Measurements from ENCODE around the gene CEP135.
"Not testable (repeated sequence)": the region's sequence is repeated elsewhere in the genome, so short reads cannot be mapped to it uniquely, and the experiment has no call there.

The CEP135 gene

DNA sequence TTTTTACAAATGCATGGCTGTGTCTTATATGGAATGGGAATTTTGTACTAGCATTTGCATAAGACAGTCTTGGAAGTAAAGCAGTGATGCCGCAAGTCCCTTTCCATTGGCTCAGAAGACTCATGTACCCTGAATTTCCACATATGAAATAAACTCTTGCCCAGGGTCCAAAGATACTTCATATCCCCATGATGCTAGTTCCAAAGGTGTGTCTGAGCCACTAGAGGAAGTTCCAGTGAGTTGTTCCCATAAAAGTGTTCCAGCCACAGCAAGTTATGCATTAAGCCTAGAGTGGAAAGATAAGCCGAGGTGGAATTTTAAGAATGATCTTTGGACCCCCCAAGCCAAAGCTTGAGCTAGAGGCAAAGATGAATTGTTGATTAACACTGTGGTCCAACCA lies 9.3 kb upstream of the CEP135 start:
- DNase-seq (ENCODE audit: low spot score) = no peak

DNA sequence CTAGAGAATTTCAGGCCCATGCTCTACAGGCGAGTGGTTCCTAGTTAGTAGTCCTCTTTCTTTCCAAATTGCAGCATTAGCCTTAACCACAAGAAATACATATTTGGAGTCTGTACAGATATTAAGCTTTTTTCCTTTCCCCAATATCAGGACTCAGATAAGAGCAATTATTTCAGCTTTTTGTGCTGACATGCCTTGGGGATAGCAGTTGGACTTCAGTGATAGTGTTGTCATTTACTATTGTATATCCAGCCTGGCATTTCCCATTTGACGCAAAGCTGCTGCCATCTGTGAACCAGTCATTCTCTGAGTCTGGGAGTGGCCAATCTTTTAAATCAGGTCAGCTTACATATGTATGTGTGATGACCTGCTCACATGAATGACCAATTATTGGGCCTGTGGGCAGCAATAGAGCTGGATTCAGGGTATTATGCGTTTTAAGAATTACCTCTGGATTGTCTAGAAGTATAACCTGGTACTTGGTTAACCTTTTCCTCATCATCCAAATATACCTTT lies 6.8 kb upstream of the CEP135 start:
- DNase-seq (ENCODE audit: low spot score) = no peak

DNA sequence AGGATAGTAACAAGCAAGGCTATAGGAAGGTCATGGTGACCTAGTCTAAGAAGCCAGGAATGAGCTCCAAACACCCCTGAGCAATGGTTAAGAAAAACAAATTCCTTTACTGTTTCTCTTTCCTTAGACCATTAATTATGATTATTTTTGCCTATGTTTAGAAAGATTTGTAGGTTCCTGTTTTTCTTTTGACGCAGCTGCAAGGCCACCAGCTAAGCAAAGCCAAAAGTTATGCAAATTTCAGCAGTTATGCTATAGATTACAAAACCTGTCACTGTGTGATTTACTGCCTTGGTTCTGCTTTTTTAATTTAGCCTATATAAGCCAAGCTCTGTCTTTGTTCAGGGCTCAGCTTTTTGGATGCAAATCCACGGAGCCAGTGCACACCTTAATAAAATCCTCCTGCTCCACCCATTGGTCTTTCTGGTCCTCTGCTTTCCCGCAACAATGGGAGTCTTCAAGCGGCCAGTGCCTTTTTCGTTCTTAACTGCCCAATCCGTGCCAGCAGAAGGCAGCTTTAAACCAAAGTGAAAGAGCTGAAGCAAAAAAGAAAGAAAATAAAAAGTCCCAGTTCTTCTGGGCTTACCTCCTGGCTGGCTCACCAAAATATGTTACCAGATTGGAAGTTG lies 1.4 kb upstream of the CEP135 start:
- DNase-seq (ENCODE audit: low spot score) = no peak

DNA sequence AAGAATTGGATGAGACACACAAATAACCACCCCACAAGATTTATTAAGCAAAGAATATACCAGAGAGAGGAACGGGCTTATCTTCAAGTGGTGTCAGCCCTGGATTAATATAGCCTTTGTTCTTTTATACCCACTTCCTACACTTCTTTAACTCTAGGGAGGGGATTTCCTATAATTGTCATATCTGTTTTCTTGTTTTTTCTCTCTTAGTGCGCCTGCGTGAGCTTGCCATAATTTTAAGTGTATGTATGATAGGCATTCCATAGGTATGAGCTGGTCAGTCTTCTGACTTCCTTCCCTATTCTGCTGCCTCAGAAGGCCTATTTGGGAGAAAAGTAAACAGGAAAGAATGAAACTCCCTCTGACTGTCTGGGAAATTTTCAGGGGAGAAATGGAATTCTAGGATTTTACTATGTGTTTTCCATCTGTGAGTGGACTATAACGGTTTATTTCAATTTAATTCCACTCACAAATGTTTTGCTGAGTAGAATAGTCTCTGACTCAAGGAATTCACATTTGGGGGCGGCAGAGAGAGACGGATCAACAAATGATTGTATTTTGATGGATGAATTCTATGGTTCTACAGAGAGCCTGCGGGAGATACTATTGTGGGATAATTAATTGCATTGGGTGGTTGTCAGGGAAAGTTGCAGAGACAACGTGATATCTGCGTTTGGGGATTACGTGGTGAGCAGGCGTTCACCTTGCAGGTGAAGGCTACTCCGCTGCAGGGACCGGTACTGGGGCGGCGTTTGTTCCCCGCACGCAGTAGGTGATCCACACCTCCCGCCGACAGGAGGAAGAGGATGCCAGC lies 626 bp upstream of the CEP135 start:
- DNase-seq (ENCODE audit: low spot score) = no peak

DNA sequence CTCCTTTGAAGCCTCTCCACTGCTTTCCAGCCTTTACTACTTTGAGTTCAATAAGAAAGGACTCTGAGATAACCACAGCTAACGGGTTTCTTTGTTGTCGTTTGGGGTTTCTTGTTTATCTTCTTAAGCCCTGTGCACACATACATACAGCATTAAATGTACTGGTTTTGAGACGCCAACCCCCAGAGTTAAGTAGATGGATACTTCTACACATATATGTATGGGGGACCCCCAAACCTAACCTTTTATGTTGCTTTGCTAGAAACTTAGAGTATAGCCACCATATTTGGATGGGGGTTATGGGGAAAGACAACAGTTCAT lies 697 bp downstream of the CEP135 start:
- no peak for DNase-seq (ENCODE audit: low spot score)

DNA sequence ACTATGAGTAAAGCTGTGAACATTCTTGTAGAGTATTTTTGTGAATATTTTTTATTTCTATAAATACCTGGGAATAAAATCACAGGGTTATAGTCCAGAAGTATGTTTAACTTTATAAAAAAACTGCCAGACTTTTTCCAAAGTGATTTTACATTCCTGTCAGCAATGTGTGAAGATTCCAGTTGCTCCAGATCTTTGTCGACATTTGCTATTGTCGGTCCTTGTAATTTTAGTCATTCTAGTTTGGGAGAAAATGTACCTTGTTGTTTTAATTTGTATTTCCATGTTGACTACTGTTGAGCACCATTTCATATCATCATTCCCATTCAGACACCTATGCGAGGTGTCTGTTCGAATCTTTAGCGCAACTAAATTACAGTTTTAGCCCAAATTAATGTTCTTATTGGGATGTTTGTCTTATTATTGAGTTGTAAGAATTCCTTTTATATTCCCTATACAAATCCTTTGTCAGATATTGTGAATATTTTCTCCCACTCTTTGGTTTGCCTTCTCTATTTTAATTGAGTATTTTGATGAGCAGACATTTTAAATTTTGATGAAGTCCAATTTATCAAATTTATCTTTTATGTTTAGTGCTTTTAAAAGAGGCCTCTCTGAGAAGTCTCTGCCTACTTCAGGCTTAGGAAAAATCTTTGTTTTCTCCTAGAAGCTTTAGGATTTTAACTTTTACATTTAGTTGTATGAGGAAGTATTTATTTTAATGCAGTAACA lies 2.6 kb downstream of the CEP135 start:
- DNase-seq (ENCODE audit: low spot score) = no peak

- no peak for DNase-seq (ENCODE audit: low spot score)
Observed at GRCh38 chr4:55955710-55956109, 7.0 kb downstream of the CEP135 start.

DNA sequence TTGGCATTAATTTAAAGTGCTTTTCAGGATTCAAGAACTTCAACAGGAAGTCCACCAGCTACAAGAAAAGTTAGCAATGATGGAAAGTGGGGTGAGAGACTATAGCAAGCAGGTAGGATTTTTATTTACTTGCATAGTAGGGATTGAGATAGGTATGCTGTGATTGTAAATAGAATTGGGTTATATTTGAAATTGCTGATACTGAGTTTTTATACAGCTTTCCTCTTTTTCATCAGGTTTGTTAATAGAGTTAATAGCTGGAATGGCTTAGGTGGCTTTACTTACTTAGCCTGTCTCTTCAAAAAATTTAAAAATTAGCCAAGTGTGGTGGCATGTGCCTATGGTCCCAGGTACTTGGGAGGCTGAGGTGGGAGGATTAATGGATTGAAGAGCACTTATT lies 10.9 kb downstream of the CEP135 start:
- no peak for DNase-seq (ENCODE audit: low spot score)

GRCh38 chr4:55964046-55964445 lies 15.3 kb downstream of the CEP135 start:
- no peak for DNase-seq (ENCODE audit: low spot score)

- no peak for DNase-seq (ENCODE audit: low spot score)
Observed at GRCh38 chr4:55965585-55965984, 16.8 kb downstream of the CEP135 start.

GRCh38 chr4:55966324-55966723 lies 17.6 kb downstream of the CEP135 start:
- DNase-seq (ENCODE audit: low spot score) = not testable (repeated sequence)

DNA sequence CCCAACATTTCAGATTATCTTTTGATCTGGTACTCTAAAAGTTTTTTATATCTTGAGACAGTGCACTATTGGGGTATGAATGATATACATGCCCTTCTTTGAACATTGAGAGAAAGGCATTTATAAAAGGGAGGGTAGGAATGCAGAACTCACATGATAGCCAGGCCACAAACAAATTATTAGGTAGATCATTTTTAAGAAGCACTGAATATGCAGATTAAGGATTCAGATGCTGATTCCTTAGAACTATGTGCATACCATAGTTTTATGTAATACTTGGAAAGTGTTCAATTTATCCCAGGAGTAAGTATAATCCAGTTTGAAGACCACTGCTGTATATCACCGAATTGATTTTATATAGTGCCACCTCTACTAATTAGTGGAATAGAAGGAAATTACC lies 18.6 kb downstream of the CEP135 start:
- DNase-seq (ENCODE audit: low spot score) = no peak

GRCh38 chr4:55973650-55974049 lies 24.9 kb downstream of the CEP135 start:
- no peak for DNase-seq (ENCODE audit: low spot score)

GRCh38 chr4:55977811-55978210 lies 29.1 kb downstream of the CEP135 start:
- DNase-seq (ENCODE audit: low spot score) = no peak

DNA sequence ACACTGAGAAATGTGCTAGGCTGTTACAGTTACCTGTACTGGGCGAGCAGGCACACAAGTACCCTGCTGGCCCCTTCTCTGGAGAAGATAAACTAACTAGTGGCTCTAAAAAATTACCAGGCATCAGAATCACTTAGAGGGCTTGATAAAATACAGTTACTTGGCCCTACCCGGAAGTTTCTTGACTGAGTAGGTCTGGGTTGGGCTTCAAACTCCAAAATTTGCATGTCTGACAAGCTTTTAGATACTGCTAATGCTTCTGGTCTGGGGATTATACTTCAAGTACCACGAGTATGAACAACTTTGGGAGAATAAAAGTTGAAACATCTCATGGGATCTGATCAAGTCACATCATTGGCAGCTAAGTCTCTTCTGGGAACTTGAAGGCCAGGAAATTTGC lies 30.8 kb downstream of the CEP135 start:
- no peak for DNase-seq (ENCODE audit: low spot score)

- no peak for DNase-seq (ENCODE audit: low spot score)
Observed at GRCh38 chr4:55980725-55981124, 32.0 kb downstream of the CEP135 start.

DNA sequence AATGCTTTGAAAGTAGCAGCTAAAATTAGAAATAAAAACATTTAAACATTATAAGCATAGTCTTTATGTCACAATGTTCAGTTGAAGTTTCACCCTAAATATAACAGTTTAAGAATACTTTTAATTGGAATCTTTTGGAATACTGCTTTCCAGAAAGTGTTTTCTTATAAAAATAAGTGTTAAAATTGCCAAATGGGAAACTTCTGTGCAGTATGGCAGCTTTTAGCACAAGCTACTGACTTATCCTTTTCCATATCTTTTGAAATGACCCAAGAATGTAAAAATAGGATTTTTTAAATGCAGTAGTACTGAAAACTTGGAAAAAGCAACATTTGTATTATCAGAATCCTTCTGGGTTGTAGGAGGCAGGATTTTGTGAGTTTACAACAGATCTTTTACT lies 34.2 kb downstream of the CEP135 start:
- no peak for DNase-seq (ENCODE audit: low spot score)

DNA sequence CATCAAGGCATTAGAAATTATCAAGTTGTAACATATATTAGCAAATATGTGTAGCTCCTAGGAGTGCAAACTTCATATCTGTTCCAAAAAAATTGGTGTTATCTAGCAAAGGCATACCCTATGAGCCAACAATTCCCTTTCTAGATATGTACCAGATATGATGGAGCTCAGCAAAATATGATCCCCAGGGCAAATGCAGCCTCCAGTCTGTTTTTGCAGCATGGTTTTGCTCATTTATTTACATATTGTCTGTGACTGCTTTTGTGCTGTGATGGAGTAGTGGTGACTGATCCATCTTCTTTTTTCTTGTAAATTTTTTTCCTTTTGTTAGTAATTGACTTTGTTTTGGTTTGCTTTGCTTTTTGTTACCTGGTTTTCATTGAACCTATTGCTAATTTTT lies 41.0 kb downstream of the CEP135 start:
- no peak for DNase-seq (ENCODE audit: low spot score)

DNA sequence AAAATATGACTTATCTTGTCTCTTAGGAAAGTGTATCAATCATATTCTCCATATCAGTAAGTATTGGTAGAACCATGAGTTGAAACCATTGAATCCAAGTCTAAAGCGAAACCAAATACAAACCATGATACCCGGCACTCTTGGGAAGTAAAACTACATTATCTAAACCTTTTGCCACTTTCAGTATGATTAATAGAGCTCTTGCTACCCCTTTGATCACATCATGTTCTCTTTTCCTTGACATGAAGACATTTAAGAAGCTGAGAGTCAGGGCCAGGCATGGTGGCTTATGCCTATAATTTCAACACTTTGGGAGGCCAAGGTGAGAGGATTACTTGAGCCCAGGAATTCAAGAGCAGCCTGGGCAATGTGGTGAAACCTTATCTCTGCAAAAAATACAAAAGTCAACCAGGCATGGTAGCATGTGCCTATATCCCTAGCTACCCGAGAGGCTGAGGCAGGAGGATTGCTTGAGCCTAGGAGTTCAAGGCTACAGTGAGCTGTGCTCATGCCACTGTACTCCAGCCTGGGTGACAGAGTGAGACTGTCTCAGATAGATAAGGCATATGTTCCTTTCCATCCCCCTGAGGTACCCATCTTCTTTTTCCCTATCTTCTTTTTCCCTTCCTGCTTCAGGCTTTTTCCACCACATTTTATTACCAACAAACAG lies 45.4 kb downstream of the CEP135 start:
- no peak for DNase-seq (ENCODE audit: low spot score)

- DNase-seq (ENCODE audit: low spot score) = no peak
Observed at GRCh38 chr4:55996646-55997045, 47.9 kb downstream of the CEP135 start.

DNA sequence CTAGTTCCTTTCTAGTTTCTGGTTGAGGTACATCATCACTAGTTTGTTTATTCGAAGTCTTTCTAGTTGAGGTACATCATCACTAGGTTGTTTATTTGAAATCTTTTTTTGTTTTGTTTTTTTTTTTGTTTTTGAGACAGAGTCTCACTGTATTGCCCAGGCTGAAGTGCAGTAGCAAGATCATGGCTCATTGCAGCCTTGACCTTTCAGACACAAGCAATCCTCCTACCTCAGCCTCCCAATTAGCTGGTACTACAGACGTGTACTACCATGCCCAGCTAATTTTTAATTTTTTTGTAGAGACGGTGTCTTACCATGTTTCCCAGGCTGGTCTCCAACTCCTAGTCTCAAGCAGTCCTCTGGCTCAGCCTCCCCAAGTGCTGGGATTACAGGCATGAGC lies 54.9 kb downstream of the CEP135 start:
- no peak for DNase-seq (ENCODE audit: low spot score)

- DNase-seq (ENCODE audit: low spot score) = no peak
Observed at GRCh38 chr4:56004235-56004634, 55.5 kb downstream of the CEP135 start.

DNA sequence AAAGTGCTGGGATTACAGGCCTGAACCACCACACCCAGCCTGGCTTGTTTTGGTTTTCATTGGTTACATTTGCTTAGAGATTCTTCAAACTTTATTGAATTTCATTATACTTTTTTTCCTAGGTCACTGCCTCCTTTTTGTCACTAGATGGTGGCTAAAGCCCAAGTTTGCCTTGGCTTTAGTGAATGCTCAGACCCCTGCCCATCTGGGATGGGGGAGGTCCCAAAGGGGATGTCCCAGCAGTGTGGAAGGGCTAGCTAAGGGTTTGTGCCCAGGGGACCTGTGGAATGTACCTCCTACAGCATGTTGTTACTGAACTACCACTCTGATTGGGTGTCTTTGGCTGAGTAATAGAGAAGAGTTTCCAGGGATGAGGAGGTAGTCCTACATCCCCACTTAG lies 58.4 kb downstream of the CEP135 start:
- no peak for DNase-seq (ENCODE audit: low spot score)

All from putamen (tissue), 1 donor.